ENCODE results near the gene KIF27. TPM values are rescaled to one million over a fixed set of nuclear protein-coding genes. Genes with fewer than 3 reads are reported as not detected.

The KIF27 gene
- total and polyA plus RNA-seq, 12 donors: 0.57 to 6.3 (median 2.9) TPM

- Histone ChIP-seq H3K4me3 (no peak overlapping the region), H3K9me3 (no peaks in the 10 kb centered on the region), H3K27me3 (no peaks in the 10 kb centered on the region), H3K4me1 (peaks cover 0 to 35% (median 8%) of the 10 kb centered on the region in 9 donors), H3K36me3 (peaks cover 0 to 2% (median 0%) of the 10 kb centered on the region in 9 donors), H3K27ac (no peak overlapping the region)
- TF ChIP-seq, protein P1, sequence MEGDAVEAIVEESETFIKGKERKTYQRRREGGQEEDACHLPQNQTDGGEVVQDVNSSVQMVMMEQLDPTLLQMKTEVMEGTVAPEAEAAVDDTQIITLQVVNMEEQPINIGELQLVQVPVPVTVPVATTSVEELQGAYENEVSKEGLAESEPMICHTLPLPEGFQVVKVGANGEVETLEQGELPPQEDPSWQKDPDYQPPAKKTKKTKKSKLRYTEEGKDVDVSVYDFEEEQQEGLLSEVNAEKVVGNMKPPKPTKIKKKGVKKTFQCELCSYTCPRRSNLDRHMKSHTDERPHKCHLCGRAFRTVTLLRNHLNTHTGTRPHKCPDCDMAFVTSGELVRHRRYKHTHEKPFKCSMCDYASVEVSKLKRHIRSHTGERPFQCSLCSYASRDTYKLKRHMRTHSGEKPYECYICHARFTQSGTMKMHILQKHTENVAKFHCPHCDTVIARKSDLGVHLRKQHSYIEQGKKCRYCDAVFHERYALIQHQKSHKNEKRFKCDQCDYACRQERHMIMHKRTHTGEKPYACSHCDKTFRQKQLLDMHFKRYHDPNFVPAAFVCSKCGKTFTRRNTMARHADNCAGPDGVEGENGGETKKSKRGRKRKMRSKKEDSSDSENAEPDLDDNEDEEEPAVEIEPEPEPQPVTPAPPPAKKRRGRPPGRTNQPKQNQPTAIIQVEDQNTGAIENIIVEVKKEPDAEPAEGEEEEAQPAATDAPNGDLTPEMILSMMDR (IDR thresholded peaks at IDR 0.05): no peak
- intact Hi-C loops (cut with DNase I): loop anchor here in 1 of 10 donors (10.0 kb wide), 1 partner anchor 242 kb away; no protein-coding TSS in a partner anchor
- WGBS, 2 donors: 90% methylated on average over 5 of the region's 5 CpGs
- no peak for DNase-seq
- ATAC-seq: no peak
Observed at GRCh38 chr9:83932851-83933250, 11.6 kb upstream of the KIF27 start.

GRCh38 chr9:83932011-83932410, 10.8 kb upstream of the KIF27 start:
- intact Hi-C loops (cut with DNase I): loop anchor here in 1 of 10 donors (10.0 kb wide), 1 partner anchor 243 kb away; no protein-coding TSS in a partner anchor
- TF ChIP-seq, protein P1 (IDR thresholded peaks at IDR 0.05): no peak

GRCh38 chr9:83930881-83931280, 9.6 kb upstream of the KIF27 start:
- peaks cover 0 to 21% (median 8%) of the 10 kb centered on the region in 9 donors for H3K4me1 ChIP-seq
- WGBS, 2 donors: 87 to 89% methylated on average over 5 of the region's 5 CpGs
- no peak overlapping the region for H3K27ac ChIP-seq
- intact Hi-C loops (cut with DNase I): loop anchor here in 1 of 10 donors (10.0 kb wide), 1 partner anchor 244 kb away; no protein-coding TSS in a partner anchor
- H3K36me3 ChIP-seq: no peaks in the 10 kb centered on the region
- no peak for ATAC-seq
- H3K4me3 ChIP-seq: no peak overlapping the region
- TF ChIP-seq, protein P1 (IDR thresholded peaks at IDR 0.05): no peak
- H3K9me3 ChIP-seq: no peaks in the 10 kb centered on the region
- DNase-seq: no peak
- H3K27me3 ChIP-seq: no peaks in the 10 kb centered on the region

More at GRCh38 chr9:83932011-83932410, 10.8 kb upstream of the KIF27 start:
- Histone ChIP-seq H3K9me3 (no peaks in the 10 kb centered on the region), H3K27ac (no peak overlapping the region), H3K36me3 (no peaks in the 10 kb centered on the region), H3K4me3 (no peak overlapping the region), H3K27me3 (no peaks in the 10 kb centered on the region), H3K4me1 (peaks cover 0 to 27% (median 8%) of the 10 kb centered on the region in 9 donors)
- ATAC-seq: no peak
- 96 to 97% methylated on average over 2 of the region's 2 CpGs for WGBS, 2 donors
- DNase-seq: no peak

- H3K36me3 ChIP-seq: no peaks in the 10 kb centered on the region
- no peaks in the 10 kb centered on the region for H3K4me1 ChIP-seq
- no peaks in the 10 kb centered on the region for H3K9me3 ChIP-seq
- DNase-seq (no peak), ATAC-seq (no peak)
- intact Hi-C loops (cut with DNase I): loop anchor here in 1 of 10 donors (10.0 kb wide), 2 partner anchors 93 to 303 kb away; partner anchors contain the start of gene IDNK
- TF ChIP-seq, protein P1 (IDR thresholded peaks at IDR 0.05): no peak
- H3K27ac ChIP-seq: no peak overlapping the region
- 97 to 100% methylated on average over 1 of the region's 1 CpG for WGBS, 2 donors
- H3K4me3 ChIP-seq: no peak overlapping the region
- no peaks in the 10 kb centered on the region for H3K27me3 ChIP-seq
Observed at GRCh38 chr9:83927591-83927990, 6.4 kb upstream of the KIF27 start.

Measured in heart right ventricle (tissue), 16 donors.